Activated naive CD4-positive, alpha-beta T cell treated with anti-CD3 and anti-CD28 coated beads, Interleukin-2, amount 50 U/mL, for 24 hours (primary cell): ENCODE data around the gene ABCB10.
"Not testable (repeated sequence)": the region's sequence is repeated elsewhere in the genome, so short reads cannot be mapped to it uniquely, and the experiment has no call there.

Experiments used
- H3K27ac Mint-ChIP-seq: one replicate; pipeline ENCODE4 v1.8.0; 2021; ENCODE audit warnings: mild to moderate bottlenecking, mixed read lengths
- H3K27me3 Mint-ChIP-seq: one replicate; pipeline ENCODE4 v1.8.0; 2021; ENCODE audit warnings: mixed read lengths
- H3K36me3 Mint-ChIP-seq: one replicate; pipeline ENCODE4 v1.8.0; 2021; ENCODE audit warnings: mixed read lengths
- H3K4me1 Mint-ChIP-seq: one replicate; pipeline ENCODE4 v1.8.0; 2021; ENCODE audit warnings: mixed read lengths
- H3K4me3 Mint-ChIP-seq: one replicate; pipeline ENCODE4 v1.8.0; 2021; ENCODE audit warnings: mild to moderate bottlenecking, mixed read lengths
- H3K9me3 Mint-ChIP-seq: one replicate; pipeline ENCODE4 v1.8.0; 2021; ENCODE audit warnings: mixed read lengths

ABCB10 gene

GRCh38 chr1:229523052-229523451 is 35.5 kb downstream of the ABCB10 start:
- Mint-ChIP-seq H3K27ac (no peak overlapping the region), H3K4me3 (no peak overlapping the region), H3K4me1 (no peaks in the 10 kb centered on the region), H3K9me3 (no peaks in the 10 kb centered on the region), H3K36me3 (peaks cover 9% of the 10 kb centered on the region), H3K27me3 (no peaks in the 10 kb centered on the region)

- Mint-ChIP-seq H3K9me3 (no peaks in the 10 kb centered on the region), H3K27ac (peak overlapping the region; percentile 41), H3K4me3 (no peak overlapping the region), H3K36me3 (no peaks in the 10 kb centered on the region), H3K4me1 (peaks cover 8% of the 10 kb centered on the region), H3K27me3 (no peaks in the 10 kb centered on the region)
Measured at GRCh38 chr1:229514578-229515275, 43.8 kb downstream of the ABCB10 start.

- H3K4me3 Mint-ChIP-seq, H3K27me3 Mint-ChIP-seq, H3K36me3 Mint-ChIP-seq, H3K9me3 Mint-ChIP-seq, H3K27ac Mint-ChIP-seq: not testable (repeated sequence)
- peaks cover 30% of the 10 kb centered on the region for H3K4me1 Mint-ChIP-seq
Measured at GRCh38 chr1:229511625-229512024, 46.9 kb downstream of the ABCB10 start.

- not testable (repeated sequence) for H3K9me3 Mint-ChIP-seq, H3K36me3 Mint-ChIP-seq, H3K4me3 Mint-ChIP-seq, H3K27ac Mint-ChIP-seq, H3K27me3 Mint-ChIP-seq
- peaks cover 31% of the 10 kb centered on the region for H3K4me1 Mint-ChIP-seq
Measured at GRCh38 chr1:229511201-229511600, 47.3 kb downstream of the ABCB10 start.

GRCh38 chr1:229509576-229509975 is 48.9 kb downstream of the ABCB10 start:
- H3K4me1 Mint-ChIP-seq: peaks cover 33% of the 10 kb centered on the region
- peak overlapping the region; percentile 97 for H3K4me3 Mint-ChIP-seq
- H3K9me3 Mint-ChIP-seq: no peaks in the 10 kb centered on the region
- peak overlapping the region; percentile 99 for H3K27ac Mint-ChIP-seq
- H3K36me3 Mint-ChIP-seq: no peaks in the 10 kb centered on the region
- H3K27me3 Mint-ChIP-seq: no peaks in the 10 kb centered on the region

- Mint-ChIP-seq H3K4me1 (peaks cover 35% of the 10 kb centered on the region), H3K9me3 (no peaks in the 10 kb centered on the region), H3K27ac (peak overlapping the region; percentile 99), H3K27me3 (no peaks in the 10 kb centered on the region), H3K4me3 (peak overlapping the region; percentile 97), H3K36me3 (no peaks in the 10 kb centered on the region)
Measured at GRCh38 chr1:229508823-229509337, 49.6 kb downstream of the ABCB10 start.

GRCh38 chr1:229507951-229508822 is 50.3 kb downstream of the ABCB10 start, which contains the start of gene NUP133:
Gene NUP133 (minus strand): TSS chr1:229508341. CDS start chr1:229508249, 92 bp downstream.
- H3K9me3 Mint-ChIP-seq: no peaks in the 10 kb centered on the region
- no peaks in the 10 kb centered on the region for H3K27me3 Mint-ChIP-seq
- H3K4me3 Mint-ChIP-seq: peak within 1 kb of the TSS; percentile 97
- H3K27ac Mint-ChIP-seq: peak within 1 kb of the TSS; percentile 99
- H3K4me1 Mint-ChIP-seq: peaks cover 35% of the 10 kb centered on the region
- H3K36me3 Mint-ChIP-seq: no peaks in the 10 kb centered on the region

- no peaks in the 10 kb centered on the region for H3K27me3 Mint-ChIP-seq
- H3K27ac Mint-ChIP-seq: peak overlapping the region; percentile 92
- H3K36me3 Mint-ChIP-seq: no peaks in the 10 kb centered on the region
- H3K9me3 Mint-ChIP-seq: no peaks in the 10 kb centered on the region
- H3K4me3 Mint-ChIP-seq: peak overlapping the region; percentile 97
- H3K4me1 Mint-ChIP-seq: peaks cover 35% of the 10 kb centered on the region
Measured at GRCh38 chr1:229507502-229507901, 51.0 kb downstream of the ABCB10 start.

GRCh38 chr1:229506633-229507032 is 51.9 kb downstream of the ABCB10 start:
- H3K36me3 Mint-ChIP-seq: no peaks in the 10 kb centered on the region
- no peaks in the 10 kb centered on the region for H3K27me3 Mint-ChIP-seq
- H3K27ac Mint-ChIP-seq: peak overlapping the region; percentile 59
- H3K9me3 Mint-ChIP-seq: no peaks in the 10 kb centered on the region
- peaks cover 35% of the 10 kb centered on the region for H3K4me1 Mint-ChIP-seq
- H3K4me3 Mint-ChIP-seq: peak overlapping the region; percentile 97

GRCh38 chr1:229495782-229496181 is 62.7 kb downstream of the ABCB10 start:
- peaks cover 17% of the 10 kb centered on the region for H3K36me3 Mint-ChIP-seq
- no peaks in the 10 kb centered on the region for H3K9me3 Mint-ChIP-seq
- no peak overlapping the region for H3K4me3 Mint-ChIP-seq
- no peaks in the 10 kb centered on the region for H3K4me1 Mint-ChIP-seq
- no peak overlapping the region for H3K27ac Mint-ChIP-seq
- H3K27me3 Mint-ChIP-seq: no peaks in the 10 kb centered on the region

GRCh38 chr1:229487181-229487580 is 71.3 kb downstream of the ABCB10 start:
- Mint-ChIP-seq H3K4me3 (no peak overlapping the region), H3K4me1 (peaks cover 1% of the 10 kb centered on the region), H3K27me3 (no peaks in the 10 kb centered on the region), H3K9me3 (no peaks in the 10 kb centered on the region), H3K36me3 (peaks cover 20% of the 10 kb centered on the region), H3K27ac (no peak overlapping the region)

- Mint-ChIP-seq H3K4me3 (no peak overlapping the region), H3K27me3 (no peaks in the 10 kb centered on the region), H3K27ac (no peak overlapping the region), H3K9me3 (no peaks in the 10 kb centered on the region), H3K4me1 (peaks cover 4% of the 10 kb centered on the region), H3K36me3 (peaks cover 20% of the 10 kb centered on the region)
Measured at GRCh38 chr1:229485318-229485717, 73.2 kb downstream of the ABCB10 start.

- H3K4me3 Mint-ChIP-seq: no peak overlapping the region
- no peak overlapping the region for H3K27ac Mint-ChIP-seq
- no peaks in the 10 kb centered on the region for H3K27me3 Mint-ChIP-seq
- H3K4me1 Mint-ChIP-seq: peaks cover 12% of the 10 kb centered on the region
- no peaks in the 10 kb centered on the region for H3K9me3 Mint-ChIP-seq
- H3K36me3 Mint-ChIP-seq: peaks cover 23% of the 10 kb centered on the region
Measured at GRCh38 chr1:229482511-229482910, 76.0 kb downstream of the ABCB10 start.

GRCh38 chr1:229480495-229480894 is 78.0 kb downstream of the ABCB10 start:
- no peak overlapping the region for H3K4me3 Mint-ChIP-seq
- peaks cover 12% of the 10 kb centered on the region for H3K4me1 Mint-ChIP-seq
- no peaks in the 10 kb centered on the region for H3K9me3 Mint-ChIP-seq
- H3K27ac Mint-ChIP-seq: no peak overlapping the region
- H3K36me3 Mint-ChIP-seq: peaks cover 21% of the 10 kb centered on the region
- H3K27me3 Mint-ChIP-seq: no peaks in the 10 kb centered on the region

- H3K27ac Mint-ChIP-seq: no peak overlapping the region
- H3K4me1 Mint-ChIP-seq: peaks cover 12% of the 10 kb centered on the region
- H3K9me3 Mint-ChIP-seq: no peaks in the 10 kb centered on the region
- no peaks in the 10 kb centered on the region for H3K27me3 Mint-ChIP-seq
- peaks cover 19% of the 10 kb centered on the region for H3K36me3 Mint-ChIP-seq
- H3K4me3 Mint-ChIP-seq: no peak overlapping the region
Measured at GRCh38 chr1:229479660-229480399, 78.7 kb downstream of the ABCB10 start.
